HTR-8/SVneo (cell line): ENCODE measurements around the gene GCLC.

ENCODE experiments used
- DNase-seq: peaks from one replicate; pipeline ENCODE4 v3.0.0; 2011; ENCODE audit warnings: low spot score, mixed read lengths; ENCODE audit not compliant: insufficient read length
- FAIRE-seq: peaks from 2 replicates; lab custom pipeline; 2011; peaks lifted over from hg19 to GRCh38; lab: Jason Lieb, UNC

Gene GCLC

GRCh38 chr6:53528107-53528506 is 16.8 kb downstream of the GCLC start:
- DNase-seq (no peak), FAIRE-seq (no peak)

DNA sequence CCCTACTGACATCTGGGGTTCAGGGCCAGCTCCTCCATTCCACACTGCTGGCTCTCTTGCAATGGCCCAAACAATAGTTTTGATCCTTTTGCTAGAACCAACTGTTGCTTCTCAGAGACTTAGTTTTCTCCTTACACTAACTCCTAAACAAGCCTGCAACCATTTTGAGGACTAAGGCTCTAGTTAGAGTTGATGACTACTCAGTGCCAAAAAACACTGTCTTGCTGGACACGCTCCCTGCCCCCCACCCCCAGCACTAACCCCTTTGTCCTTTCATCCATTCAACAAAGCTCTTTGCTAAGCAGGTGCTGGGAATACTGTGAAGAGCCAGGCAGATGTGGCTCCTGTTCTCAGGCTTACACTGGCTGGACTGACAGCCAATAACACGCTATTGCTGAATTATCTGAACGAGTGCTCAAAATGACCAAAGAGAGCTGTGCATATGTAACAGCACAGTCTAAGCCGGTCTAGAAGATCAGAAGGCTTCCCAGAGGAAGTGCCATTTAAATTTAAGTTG is 17.6 kb downstream of the GCLC start:
- no peak for DNase-seq
- FAIRE-seq = no peak

GRCh38 chr6:53526000-53526399 is 18.9 kb downstream of the GCLC start:
- no peak for FAIRE-seq

DNA sequence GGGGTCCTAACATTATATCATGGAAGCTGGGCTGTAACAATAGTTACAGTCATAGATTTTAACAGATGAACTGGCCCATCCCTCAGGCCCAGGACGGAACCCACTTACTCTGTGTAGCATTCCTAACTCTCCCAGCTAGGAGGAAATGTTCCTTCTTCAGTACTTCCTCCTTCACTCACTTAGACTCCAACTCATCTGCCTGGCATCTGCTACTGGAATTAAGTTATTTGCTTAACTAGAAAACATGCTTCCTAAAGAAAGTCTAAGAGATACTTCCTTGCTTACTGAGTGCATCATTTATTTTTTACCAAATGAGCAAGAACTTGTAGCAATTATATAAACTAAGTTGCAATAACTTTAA is 20.5 kb downstream of the GCLC start:
- FAIRE-seq (peak; percentile 73), DNase-seq (peak; percentile 27)

More at GRCh38 chr6:53526000-53526399, 18.9 kb downstream of the GCLC start:
- no peak for DNase-seq

GRCh38 chr6:53523511-53524454 is 21.1 kb downstream of the GCLC start:
- FAIRE-seq (no peak), DNase-seq (no peak)

- DNase-seq (no peak), FAIRE-seq (peak; percentile 74)
Observed at GRCh38 chr6:53520320-53520928, 24.5 kb downstream of the GCLC start.

GRCh38 chr6:53518862-53519261 is 26.0 kb downstream of the GCLC start:
- FAIRE-seq = no peak

GRCh38 chr6:53517021-53517420 is 27.9 kb downstream of the GCLC start:
- no peak for DNase-seq
- FAIRE-seq = no peak

More at GRCh38 chr6:53518862-53519261, 26.0 kb downstream of the GCLC start:
- no peak for DNase-seq

- DNase-seq = no peak
- FAIRE-seq = no peak
Observed at GRCh38 chr6:53514677-53515076, 30.2 kb downstream of the GCLC start.

- DNase-seq (no peak), FAIRE-seq (no peak)
Observed at GRCh38 chr6:53513519-53513966, 31.4 kb downstream of the GCLC start.

GRCh38 chr6:53513056-53513455 is 31.8 kb downstream of the GCLC start:
- DNase-seq (no peak), FAIRE-seq (no peak)

DNA sequence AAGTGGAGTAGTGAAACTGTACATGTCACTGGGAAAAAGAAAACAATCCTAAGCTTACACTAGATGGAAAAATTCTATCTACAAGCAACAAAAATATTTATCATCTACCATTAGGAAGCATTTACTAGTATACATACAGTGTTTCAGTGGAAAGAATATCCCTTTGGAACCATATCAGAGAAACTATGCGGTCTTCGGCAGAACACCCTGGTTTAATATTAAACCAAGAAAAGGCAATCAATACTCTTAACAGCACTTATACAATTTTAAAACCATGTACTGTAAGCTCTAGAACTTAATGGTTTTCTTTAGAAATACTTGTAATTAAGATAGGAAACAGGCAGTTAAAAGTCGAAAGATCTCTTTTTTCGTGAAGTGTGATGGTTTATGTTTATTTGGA is 32.3 kb downstream of the GCLC start:
- FAIRE-seq (no peak), DNase-seq (no peak)

DNA sequence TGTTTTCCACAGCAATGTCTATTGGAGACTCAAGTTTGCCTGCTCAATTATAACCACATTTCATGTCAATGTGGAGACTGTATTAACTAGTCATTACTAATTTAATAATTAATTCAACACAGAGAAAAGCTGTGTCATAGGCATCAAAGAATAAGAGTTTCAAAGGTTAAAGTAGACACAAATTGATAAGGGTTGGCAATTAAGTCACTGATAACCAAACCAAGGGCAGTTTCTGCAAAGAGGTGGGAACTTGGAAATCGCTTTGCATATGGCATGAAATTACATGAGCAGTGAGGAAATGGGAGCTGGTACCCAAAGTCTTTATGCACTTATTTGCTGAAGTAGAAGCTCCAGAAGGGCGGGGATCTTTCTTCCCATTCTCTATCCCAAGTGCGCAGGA is 34.2 kb downstream of the GCLC start:
- DNase-seq (no peak), FAIRE-seq (no peak)

DNA sequence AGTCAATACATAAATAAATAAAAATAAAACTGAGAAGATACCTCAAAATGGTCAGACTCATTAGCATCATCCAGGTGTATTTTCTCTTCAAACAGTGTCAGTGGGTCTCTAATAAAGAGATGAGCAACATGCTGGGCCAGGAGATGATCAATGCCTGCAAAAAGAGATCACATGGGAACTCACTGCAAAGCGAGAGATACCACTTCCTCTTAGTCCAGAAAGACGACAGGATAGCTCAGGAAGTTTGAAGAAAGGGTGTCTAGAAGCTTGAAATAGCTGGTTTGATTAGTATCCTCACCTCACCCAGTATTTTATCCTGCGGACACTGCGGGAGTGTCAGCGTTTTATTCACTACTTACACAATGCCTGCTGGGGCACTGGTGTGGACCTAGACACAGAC is 38.0 kb downstream of the GCLC start:
- FAIRE-seq (no peak), DNase-seq (no peak)

GRCh38 chr6:53504512-53504911 is 40.4 kb downstream of the GCLC start:
- no peak for DNase-seq
- FAIRE-seq = no peak

DNA sequence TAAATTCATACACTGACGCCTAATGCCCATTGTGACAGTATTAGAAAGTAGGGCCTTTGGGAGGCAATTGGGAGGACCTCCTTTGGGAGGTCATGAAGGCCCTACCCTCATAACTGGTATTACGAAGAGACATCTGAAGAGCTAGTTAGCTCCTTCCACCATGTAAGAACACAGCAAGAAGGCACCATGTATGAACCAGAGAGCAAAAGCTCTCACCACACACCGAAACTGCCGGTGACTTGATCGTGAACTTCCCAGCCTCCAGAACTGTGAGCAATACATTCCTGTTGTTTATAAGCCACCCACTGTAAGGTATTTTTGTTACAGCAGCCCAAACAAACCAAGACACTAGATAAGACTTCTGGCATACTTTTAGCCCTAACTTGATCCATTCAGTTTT is 41.8 kb downstream of the GCLC start:
- DNase-seq (no peak), FAIRE-seq (no peak)

- DNase-seq = no peak
- FAIRE-seq = no peak
Observed at GRCh38 chr6:53501432-53501831, 43.5 kb downstream of the GCLC start.

- no peak for DNase-seq
- no peak for FAIRE-seq
Observed at GRCh38 chr6:53500095-53500494, 44.8 kb downstream of the GCLC start.

GRCh38 chr6:53499094-53499493 is 45.8 kb downstream of the GCLC start:
- DNase-seq (no peak), FAIRE-seq (no peak)

- DNase-seq (no peak), FAIRE-seq (no peak)
Observed at GRCh38 chr6:53498649-53499048, 46.3 kb downstream of the GCLC start.

DNA sequence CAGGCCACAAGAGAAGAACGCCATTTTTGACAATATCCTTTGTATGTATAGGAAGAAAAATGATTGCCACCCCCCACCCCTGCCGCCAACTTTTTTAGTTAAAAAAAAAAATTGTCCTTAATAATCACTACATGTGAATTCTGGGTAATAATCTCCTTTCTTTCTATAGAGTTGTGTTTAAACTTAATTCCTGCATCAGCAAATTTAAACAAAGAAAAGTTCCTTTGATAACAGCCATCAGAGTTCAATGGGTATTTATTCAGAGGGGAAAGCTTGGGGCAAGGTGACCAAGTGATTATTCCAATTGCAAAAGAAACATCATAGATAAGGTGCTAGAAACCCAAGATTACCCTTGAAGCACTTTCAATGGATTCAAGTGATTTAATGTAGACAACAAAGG is 47.0 kb downstream of the GCLC start:
- FAIRE-seq = no peak
- DNase-seq = no peak
